ENCODE data around the gene AASS. TPM values are rescaled to one million over a fixed set of nuclear protein-coding genes. Genes with fewer than 3 reads are reported as not detected.
A peak's percentile ranks its signal among the peaks of the same experiment; 100 is the strongest.
"Not testable (repeated sequence)": the region's sequence is repeated elsewhere in the genome, so short reads cannot be mapped to it uniquely, and the experiment has no call there.

AASS gene
- 10 to 100 TPM; 13.0 to 50.1 (median 16.5) TPM for polyA plus RNA-seq

DNA sequence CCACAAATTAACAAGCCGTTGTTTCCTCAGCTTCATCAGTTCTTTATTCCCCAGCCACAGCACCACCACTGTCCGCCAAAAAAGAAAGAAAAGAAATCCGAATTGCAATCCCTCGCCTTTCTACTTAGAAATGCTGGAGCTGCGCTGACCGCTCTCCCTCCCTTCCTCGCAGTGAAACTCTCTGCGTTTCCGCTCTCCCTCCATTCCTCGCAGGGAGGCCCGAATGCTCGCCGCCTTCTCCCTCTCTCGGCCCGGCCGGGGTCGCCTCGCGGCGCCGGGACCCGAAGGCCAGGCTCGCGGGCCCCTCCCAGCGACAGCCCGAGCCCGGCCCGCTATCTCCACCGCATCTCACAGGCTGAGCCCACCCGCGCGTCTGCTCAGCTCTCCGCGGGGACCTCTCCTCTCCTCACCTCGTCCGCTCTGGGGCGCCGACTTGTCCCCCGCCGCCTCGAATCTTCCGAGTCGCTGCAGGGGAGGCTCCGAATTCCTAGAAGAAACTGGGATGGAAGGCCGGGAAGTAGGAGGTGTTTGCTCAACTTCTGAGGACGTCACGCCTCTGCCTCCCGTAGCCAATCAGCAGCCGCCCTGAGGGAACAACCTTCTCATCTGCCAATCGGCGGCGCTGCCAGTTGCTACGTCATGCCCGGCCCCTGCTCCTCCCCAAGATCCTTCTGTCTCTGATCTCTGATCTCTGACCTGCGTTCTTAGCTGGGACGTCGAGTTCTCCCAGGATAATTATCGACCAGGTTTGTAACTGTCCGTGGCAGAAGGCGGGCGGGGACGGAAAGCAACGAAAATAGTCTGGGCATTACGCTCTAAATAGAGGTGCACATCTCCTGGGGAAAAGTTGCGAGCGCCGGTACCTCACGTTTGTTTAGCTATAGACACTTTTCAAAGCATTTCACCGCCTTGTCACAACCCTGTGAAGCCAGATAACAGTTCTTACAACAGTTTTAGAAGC, at the start of gene AASS:
Gene AASS (minus strand): TSS at position 499 of the 961 bp plus-strand sequence. CDS start 10,523 bp downstream, outside the sequence.
- H3K27ac ChIP-seq (ENCODE audit: low read depth, low read length): peak within 1 kb of the TSS; percentile 85
- 0 to 1% (median 1%) methylated on average over 68 to 69 of the region's 69 CpGs for WGBS, 3 donors

DNA sequence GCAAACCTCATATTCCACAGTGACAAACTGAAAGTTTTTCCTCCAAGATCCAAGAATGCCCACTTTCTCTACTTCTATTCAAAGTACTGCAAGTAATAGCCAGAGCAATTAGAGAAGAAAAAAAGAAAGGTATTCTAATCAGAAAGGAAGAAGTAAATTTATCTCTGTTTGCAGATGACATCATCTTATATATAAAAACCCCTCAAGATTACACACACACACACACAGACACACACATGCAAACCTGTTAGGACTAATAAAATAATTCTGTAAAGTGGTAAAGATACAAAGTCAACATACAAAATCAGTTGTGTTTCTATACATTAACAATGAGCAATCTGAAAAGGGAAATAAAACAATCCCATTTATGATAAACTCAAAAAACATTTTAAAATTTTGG, 44.7 kb upstream of the AASS start:
- no peak overlapping the region for H3K27ac ChIP-seq (ENCODE audit: low read depth, low read length)

DNA sequence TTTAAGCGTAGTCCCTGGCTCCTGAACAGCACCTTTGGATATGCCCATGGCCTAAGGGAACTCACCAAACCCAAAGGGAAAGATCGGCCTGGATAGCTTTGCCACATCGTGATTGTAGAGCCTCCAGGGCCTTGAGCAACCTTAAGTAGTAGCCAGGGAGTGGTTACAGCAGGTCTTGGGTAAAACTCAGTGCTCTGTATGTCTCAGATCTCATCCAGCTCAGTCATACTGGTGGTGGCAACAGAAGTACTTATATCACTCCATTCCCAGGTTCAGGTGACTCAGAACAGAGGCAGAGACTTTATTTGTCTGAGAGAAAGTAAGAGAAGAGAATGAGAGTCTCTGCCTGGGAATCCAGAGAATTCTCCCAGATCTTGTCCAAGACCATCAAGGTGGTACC, 39.1 kb upstream of the AASS start:
- H3K27ac ChIP-seq (ENCODE audit: low read depth, low read length): no peak overlapping the region
- WGBS, 3 donors: 78 to 90% (median 79%) methylated on average over 3 of the region's 3 CpGs

DNA sequence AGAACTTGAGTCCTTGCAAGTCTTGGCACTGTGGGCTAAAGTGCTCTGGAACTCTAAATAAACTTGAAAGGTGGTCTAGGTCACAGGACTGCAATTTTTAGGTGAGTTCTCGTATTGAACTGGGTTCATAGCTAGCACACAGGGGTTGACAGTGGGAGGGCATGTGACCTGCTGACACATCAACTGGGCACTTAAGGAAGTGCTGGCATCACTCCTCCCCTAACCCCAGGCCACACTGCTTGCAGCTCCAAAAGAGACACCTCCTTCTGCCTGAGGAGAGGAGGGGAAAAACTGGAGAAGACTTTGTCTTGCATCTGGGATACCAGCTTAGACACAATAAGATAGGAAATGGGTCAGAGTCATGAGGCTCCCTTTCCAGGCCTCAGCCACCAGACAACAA, 38.0 kb upstream of the AASS start:
- WGBS, 3 donors: 38 to 95% (median 75%) methylated on average over 1 of the region's 1 CpG
- H3K27ac ChIP-seq (ENCODE audit: low read depth, low read length): no peak overlapping the region

DNA sequence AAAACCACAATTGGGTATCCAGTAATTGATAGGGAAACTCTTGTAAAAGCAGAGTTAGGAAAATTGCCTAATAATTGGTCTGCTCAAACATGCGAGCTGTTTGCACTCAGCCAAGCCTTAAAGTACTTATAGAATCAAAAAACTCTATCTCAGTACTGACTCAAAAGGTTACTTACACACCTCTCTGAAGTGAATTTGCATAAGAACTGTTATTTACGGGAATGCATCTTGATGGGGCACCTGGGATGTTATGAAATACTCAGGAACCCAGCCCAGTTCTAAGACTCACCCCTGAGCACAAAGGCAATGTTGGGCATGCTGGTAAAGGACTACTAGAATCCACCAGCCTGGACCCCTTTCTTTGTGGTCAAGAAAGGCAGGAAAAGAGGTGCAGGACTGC, 28.1 kb upstream of the AASS start:
- not testable (repeated sequence) for H3K27ac ChIP-seq (ENCODE audit: low read depth, low read length)
- 62 to 82% (median 78%) methylated on average over 2 of the region's 2 CpGs for WGBS, 3 donors

DNA sequence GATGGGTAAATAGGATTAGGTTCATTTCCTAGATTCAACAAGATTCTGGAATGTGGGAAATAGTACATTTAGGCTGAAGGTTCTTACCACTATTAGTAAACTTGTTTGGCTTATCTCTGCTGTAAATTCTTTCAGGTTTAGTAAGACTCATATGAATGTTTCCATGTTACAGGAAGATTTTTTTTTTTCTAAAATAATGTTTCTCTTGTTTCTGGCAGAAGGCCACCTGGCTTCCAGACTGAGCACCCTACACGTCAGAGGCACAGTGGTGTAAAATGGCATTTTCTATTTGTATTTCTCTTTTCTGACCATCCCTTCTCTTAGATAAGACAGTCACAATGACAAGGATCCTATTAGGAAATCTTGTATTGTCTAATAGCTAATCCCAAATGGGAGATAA, 22.7 kb upstream of the AASS start:
- H3K27ac ChIP-seq (ENCODE audit: low read depth, low read length): no peak overlapping the region
- WGBS, 3 donors: 20 to 52% (median 25%) methylated on average over 1 of the region's 1 CpG

DNA sequence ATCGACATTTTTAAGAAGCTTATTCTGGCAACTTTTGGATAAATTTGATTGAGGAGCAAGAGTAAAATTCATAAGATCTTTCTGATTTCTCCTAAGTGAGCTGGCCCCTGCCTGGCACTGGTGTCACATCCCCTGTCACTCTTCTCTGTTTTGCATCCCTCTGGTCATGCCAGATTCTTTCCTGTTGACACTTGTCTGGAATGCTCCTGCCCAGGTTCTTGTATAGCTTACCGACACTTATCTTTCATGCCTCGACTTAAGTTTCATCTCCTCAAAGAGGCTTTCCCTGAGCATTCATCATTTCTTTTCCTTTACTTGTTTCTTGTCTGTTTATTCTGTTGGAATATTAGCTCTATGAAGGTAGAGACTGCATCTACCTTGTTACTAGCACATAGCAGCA, 22.2 kb upstream of the AASS start:
- no peak overlapping the region for H3K27ac ChIP-seq (ENCODE audit: low read depth, low read length)
- 67 to 81% (median 78%) methylated on average over 3 of the region's 3 CpGs for WGBS, 3 donors

DNA sequence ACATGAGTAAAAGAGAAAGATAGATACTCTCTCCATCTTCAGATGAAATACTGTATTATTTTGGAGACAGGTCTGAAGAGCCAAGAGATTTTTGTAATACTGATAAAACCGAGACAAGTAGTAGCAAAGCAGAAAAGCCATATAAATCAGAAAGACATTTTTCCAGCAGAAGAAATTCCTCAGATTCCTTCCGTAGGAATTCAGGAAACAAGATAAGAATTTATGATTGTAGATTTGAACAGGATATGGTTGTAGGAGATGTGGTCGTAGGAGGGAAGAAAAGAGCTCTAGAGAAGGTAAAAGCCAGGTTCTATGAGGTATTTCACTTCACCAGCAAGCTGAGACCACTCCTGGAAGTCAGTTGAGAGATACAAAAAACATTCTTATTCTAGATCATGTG, 17.6 kb upstream of the AASS start:
- H3K27ac ChIP-seq (ENCODE audit: low read depth, low read length): no peak overlapping the region
- 22 to 50% (median 25%) methylated on average over 3 of the region's 3 CpGs for WGBS, 3 donors

DNA sequence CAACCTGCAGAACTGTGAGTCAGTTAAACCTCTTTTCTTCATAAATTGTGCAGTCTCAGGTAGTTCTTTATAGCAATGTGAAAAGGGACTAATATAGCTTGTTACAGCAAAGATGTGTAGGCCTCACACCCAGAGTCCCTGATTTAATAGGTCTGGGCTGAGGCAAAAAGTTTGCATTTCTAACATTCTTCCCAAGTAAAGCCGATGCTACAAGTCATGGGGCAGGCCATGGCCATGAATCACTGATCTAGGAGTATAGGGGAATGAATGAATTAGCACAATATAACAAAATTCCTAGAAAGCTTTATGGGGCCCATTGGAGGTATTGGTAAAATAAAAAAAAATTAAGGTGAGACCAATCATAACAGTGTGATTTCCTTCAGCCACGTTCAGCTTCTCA, 11.5 kb upstream of the AASS start:
- no peak overlapping the region for H3K27ac ChIP-seq (ENCODE audit: low read depth, low read length)
- 48 to 60% (median 55%) methylated on average over 2 of the region's 2 CpGs for WGBS, 3 donors

DNA sequence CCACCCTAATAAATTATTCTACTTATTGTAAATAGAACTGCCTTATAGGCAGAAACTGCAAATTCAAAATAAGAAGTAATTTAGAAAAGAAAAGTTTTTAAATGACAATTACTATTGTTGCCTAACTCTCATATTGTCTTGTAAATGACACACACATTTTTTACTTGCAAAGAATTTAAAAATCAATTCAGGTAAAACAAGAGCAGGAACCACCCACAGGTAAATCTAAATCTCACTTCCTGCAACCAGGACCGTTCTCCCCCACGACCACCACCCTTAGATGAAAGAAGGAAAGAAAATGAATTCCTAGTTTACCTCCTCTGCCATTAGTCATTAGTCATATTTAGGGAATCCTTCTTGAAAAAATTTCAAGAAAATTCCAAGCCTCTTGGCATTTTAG, 4.8 kb upstream of the AASS start:
- H3K27ac ChIP-seq (ENCODE audit: low read depth, low read length): no peak overlapping the region
- WGBS, 3 donors: 17 to 51% (median 35%) methylated on average over 2 of the region's 2 CpGs

DNA sequence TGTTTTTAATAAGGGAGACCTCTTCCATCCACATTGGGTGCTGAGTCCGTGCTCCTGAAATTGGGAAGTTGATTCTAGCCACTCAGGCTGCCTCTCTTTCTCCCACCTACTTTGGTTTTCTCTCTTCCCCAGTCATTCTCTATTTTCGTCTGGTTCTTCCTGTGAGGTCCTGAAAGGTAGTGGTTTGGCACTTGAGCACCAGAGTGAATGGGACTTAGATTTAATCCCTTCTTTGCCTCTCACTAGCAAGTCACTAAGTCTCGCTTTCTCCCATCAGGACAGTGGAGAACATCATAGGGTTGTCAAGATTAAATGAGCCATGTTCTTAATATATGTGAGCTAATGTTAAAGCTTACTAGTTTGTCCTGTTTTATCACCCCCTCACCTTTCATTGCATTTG, 4.0 kb upstream of the AASS start:
- 58 to 80% (median 65%) methylated on average over 3 of the region's 3 CpGs for WGBS, 3 donors

DNA sequence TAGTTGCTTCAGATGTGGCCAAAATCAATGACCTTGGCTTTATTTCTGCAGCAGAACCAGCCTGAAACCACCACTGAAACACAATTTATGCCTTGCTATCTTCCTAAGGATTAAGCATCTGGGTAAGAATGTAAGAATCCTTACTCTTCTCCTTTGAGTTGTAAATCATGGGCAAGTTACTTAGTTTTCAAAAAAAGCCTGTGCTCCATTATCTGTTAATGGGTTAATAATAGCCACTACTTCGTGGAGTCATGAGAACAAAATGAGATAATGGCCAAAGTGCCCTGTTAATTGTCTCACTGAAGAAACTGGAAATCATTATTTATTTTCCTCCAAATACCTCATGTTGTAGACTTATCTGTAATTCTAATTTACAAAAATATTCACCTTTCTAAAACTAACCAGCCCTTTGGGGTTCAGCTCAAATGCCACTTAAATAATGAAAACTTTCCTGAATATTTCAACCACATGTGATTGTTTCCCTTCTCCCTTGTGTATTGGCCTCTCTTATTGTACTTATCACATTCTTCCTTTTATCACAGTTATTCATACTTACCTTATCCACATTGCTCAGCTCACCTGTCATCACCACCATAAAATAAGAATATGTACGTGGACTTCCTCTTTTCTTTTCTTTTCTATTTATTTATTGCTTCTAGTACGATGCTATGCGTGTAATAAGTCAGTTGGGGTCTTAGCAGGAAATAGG, 2.0 kb upstream of the AASS start:
- WGBS, 3 donors: 66 to 72% (median 71%) methylated on average over 4 of the region's 4 CpGs
- no peak overlapping the region for H3K27ac ChIP-seq (ENCODE audit: low read depth, low read length)

More for the DNA sequence above, 4.0 kb upstream of the AASS start:
- no peak overlapping the region for H3K27ac ChIP-seq (ENCODE audit: low read depth, low read length)

DNA sequence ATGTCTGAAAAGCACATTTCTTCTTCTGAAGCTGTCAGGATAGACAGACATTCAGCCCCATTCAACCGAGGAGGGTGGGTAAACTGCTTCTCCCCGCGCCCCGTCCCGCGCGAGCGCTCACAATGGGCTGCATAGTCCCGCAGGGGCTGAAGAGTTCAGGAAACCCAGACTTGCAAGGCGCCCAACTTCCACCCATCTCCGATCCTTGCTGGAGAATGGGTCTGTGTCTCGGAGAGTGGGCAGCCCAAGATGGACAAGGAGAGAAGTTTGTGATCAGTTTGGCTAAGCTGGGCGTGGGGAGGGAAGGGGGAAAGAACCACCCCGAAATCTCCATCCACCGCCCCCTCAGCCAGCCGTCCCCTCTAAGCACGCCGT, 686 bp downstream of the AASS start:
- peak overlapping the region; percentile 85 for H3K27ac ChIP-seq (ENCODE audit: low read depth, low read length)
- WGBS, 3 donors: 0 to 1% (median 1%) methylated on average over 17 to 18 of the region's 18 CpGs

DNA sequence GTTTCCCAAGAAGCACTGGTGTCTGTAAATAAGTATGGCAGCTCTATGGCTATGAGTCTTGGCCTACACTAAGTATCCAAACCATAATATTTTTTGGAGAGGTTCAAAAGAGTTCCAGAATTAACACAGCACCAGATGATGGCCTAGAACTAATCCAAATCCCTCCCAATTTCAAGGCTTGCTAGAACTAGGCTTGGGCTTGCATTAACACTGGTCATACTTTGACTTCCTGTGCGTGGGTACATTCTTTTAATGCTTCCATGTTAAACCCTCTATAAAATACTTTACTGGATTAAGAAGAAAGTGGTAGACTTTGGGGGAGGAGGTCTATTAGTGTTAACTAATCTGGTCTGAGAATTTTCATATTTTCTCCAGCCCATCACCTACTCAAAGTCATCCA, 3.1 kb downstream of the AASS start:
- WGBS, 3 donors: 90 to 96% (median 95%) methylated on average over 1 of the region's 1 CpG
- H3K27ac ChIP-seq (ENCODE audit: low read depth, low read length): no peak overlapping the region

DNA sequence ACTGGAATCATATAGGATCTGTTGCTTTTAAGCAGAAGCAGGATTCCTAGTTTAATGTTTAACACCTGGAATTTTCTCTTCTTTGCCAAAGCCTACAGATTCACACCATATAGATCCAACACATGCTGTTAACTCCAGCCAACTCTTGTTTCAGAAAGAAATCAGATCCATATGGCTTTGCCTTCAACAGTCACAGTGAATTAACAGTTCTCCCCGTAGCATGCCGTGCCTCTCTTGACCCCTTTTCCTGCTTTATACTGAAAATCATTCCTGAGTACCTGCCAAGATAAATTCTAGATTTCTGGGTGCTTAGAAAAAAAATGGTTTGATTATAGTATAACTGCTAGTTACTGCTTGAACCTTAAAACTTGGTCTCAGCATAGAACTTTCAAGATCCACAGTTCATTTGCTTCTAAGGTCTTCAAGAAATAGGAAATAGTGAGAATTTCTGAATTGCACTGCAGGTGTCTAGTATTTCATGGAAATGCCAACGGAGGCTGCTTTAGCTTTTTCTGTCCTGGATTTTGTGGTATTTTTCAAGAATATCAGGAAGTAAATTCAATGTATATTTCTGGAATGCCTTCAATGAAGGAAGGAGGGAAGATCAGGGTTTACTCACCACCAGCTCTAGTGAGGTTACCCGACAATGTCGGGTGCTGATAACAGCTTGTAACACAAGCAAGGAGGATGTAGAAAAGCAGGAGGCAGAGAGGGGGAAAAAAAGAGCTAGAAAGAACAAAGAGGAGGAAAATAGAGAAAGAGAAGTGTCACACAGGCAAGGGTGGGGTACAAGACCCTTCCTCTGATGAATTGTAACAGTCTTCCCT, 6.6 kb downstream of the AASS start:
- no peak overlapping the region for H3K27ac ChIP-seq (ENCODE audit: low read depth, low read length)

DNA sequence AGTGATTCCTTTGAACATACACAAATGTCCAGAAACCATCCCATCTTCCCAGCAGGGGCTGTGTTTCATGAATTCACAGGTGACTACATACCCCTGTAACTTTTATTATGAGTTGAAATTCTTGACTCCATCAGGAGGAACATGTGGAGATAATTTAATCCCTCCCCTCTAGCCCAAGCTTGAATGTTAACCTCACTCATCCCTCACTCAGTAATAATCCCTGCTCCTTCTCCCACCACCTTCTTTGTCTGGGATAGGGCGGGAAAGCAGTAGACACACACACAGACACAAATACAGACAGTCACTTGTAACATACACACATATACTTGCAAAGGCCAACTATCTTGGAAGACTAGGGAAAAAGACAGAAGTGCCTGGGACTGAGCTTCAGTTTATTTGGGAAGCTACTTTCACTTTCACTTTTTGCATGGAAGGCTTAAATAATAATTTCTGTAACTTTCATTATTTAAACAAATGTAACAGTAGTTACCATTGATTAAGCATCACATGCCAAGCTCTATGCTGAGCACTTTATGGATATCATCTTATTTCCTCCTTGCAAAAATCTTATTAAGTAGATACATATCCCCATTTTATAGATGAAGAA, 7.3 kb downstream of the AASS start:
- WGBS, 3 donors: 59 to 77% (median 67%) methylated on average over 1 of the region's 1 CpG
- H3K27ac ChIP-seq (ENCODE audit: low read depth, low read length): no peak overlapping the region

More for the DNA sequence above, 6.6 kb downstream of the AASS start:
- 13% methylated on average over 5 of the region's 5 CpGs for WGBS, 3 donors

DNA sequence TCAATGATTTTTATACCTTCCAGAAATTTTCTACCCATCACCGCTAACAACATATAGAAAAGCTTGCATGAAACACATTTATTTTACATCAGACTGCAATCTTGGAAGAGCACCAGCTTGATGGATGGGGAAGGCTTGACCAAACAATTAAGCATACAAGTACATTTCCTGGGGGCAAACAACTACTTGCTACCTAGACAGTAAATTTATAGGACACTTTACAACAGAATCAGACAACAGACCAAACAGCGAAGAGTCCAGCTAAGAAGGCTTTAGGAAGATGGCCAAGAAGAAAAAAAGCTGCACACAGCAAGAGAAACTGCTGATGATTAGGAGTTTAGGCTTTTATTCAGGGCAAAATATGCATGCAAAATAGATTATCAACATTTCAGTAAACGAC, 8.0 kb downstream of the AASS start:
- WGBS, 3 donors: 42 to 89% (median 43%) methylated on average over 3 of the region's 3 CpGs
- H3K27ac ChIP-seq (ENCODE audit: low read depth, low read length): no peak overlapping the region

DNA sequence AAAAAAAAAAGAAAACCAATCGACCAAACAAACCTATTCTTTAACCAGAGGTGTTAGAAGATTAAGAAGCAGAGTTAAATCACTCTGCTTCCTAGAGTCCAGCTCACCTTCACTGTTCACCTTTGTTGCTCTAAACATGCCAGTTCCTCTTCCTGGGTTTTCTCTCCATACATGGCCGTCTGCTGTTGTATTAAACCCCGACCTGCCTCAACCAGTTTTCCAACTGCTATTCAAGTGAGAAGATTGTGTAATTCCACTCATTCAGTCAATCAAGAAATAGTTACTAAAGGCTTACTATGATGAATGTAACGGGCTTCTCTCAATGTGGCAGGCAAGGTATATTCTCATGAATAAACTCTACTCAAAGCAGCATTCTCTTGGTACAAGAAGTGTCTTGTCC, 8.8 kb downstream of the AASS start:
- no peak overlapping the region for H3K27ac ChIP-seq (ENCODE audit: low read depth, low read length)
- 76 to 92% (median 86%) methylated on average over 4 of the region's 4 CpGs for WGBS, 3 donors

All from adipose tissue (tissue), 3 donors.